ENCODE data around the gene INTU.

Gene INTU

GRCh38 chr4:127759228-127759820 is 126.6 kb downstream of the INTU start:
- no peak for DNase-seq

DNA sequence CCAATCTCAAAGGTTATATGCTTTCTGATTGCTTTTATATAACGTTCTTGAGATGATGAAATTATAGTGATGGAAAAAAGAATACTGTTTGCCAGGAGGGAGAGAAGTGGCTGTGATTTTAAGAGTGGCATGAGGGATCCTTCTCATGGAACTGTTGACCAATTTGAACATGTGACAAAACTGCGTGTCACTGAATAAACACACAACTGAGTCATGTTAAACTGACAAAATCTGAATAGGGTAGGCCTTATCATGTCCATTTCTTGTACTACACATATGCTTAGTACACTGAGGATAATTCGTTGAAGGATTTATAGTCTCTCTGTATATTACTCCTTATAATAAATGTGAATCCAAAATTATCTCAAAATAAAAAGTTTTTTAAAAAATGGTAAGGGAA is 127.1 kb downstream of the INTU start:
- no peak for DNase-seq

DNA sequence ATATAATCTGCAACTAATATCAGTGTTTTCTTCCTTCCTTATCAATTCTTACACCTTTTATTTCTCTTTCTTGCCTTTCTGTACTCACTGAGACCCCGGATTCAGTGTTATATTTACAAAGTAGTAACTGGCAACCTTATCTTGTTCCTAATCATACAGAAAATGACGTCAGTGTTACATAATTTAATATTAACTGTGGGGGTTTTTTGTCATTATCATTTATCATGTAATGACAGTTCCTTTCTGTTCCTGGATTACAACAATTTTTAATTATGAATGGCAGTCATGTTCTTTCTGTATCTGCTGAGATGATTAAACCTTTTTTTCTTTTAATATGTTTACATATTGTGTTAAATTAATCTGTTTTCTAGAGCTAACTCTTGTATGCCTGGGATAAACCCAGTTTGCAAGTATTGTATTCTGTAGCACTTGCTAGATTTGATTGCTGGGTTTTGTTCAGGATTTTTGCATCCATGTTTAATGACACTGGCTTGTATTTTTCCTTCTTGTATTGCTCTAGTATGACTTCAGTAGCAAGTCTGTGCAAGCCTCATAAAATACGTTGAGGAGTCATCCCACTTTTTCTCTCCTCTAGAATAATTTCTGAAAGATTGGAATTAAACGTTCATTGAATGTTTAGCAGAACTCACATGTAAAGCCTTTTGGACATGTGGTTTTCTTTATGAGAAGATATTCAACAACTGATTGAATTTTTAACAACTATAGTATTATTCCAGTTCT is 138.9 kb downstream of the INTU start:
- DNase-seq, result no peak

- no peak for DNase-seq
Measured at GRCh38 chr4:127772769-127773671, 140.3 kb downstream of the INTU start.

GRCh38 chr4:127775843-127776242 is 143.1 kb downstream of the INTU start:
- no peak for DNase-seq
